Measurements from ENCODE around the gene LRRC45. TPM values are rescaled to one million over a fixed set of nuclear protein-coding genes. Genes with fewer than 3 reads are reported as not detected.

LRRC45 gene
- total and polyA plus RNA-seq, 2 of the 4 experiments (the other 2 are of a cell fraction), result 7.2 to 10.2 TPM

DNA sequence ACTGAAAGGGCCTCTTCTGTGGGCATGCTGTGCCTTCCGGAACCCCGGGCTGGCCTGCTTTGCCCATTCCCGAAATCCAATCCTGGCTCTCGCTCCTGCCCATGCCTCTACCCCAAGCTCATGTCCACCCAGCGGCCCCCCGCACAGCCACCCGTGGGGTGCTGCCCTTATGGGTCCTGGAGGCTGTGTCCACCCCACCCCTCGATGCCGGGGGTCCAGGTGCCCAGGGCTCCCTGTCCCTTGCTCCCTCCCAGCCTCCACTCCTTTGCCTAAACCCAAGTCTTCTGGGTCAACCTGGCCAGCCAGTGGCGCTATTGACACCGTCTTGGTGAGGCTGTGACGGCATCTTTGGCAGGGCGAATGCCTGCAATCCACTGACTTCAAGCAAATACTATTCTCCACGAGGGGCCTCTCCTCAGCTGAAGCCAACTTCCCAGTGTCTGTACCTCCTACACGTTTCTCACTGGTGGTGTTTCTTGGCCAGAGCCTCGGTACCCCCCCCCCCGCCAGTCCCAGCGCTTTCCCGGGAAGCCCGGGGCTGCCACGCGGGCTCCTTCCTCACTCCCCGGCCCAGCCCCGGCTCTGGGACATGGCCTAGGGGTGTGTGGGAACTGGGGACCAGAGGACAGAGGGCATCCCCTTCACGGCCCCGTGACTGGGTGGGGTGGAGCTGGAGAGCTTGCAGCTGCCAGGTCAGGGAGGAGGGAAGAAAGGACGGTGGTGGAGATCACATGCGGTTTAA, 54.7 kb downstream of the LRRC45 start:
- Histone ChIP-seq H3K4me3 (ENCODE audit: insufficient read depth, low read depth, low read length) (no peak overlapping the region), H3K23ac (ENCODE audit: low read depth, low read length) (no peak overlapping the region), H3K18ac (ENCODE audit: low read depth, low read length) (no peak overlapping the region), H3K79me1 (ENCODE audit: low read depth in 1 of 2, low read length in 2 of 2) (no peaks in the 10 kb centered on the region), H2BK120ac (ENCODE audit: low read depth, low read length) (no peak overlapping the region), H3K9me3 (ENCODE audit: control insufficient read depth, insufficient read depth, low read length) (no peaks in the 10 kb centered on the region), H2AFZ (replicated peaks; ENCODE audit: low read length, poor library complexity) (no peak overlapping the region), H2AK5ac (ENCODE audit: low read depth, low read length) (no peak overlapping the region), H3K4ac (ENCODE audit: low read depth, low read length) (no peak overlapping the region), H4K20me1 (ENCODE audit: insufficient read depth, low read length) (no peaks in the 10 kb centered on the region; the same call in 1 of the 2 replicates), H2BK15ac (ENCODE audit: low read depth, low read length) (no peak overlapping the region), H4K5ac (ENCODE audit: low read depth, low read length) (no peak overlapping the region), H2BK20ac (ENCODE audit: low read depth, low read length) (no peak overlapping the region), H3K4me1 (ENCODE audit: control insufficient read depth, insufficient read depth, low read length) (no peaks in the 10 kb centered on the region), H4K8ac (ENCODE audit: low read depth in 2 of 2, low read length in 2 of 2) (no peak overlapping the region), H3K36me3 (ENCODE audit: control insufficient read depth, insufficient read depth, low read length) (peaks cover 36% of the 10 kb centered on the region), H3K27me3 (ENCODE audit: control insufficient read depth, insufficient read depth, low read length) (no peaks in the 10 kb centered on the region), H3K14ac (replicated peaks; ENCODE audit: low read depth, low read length) (no peak overlapping the region), H4K91ac (ENCODE audit: insufficient read depth, low read depth, low read length) (no peak overlapping the region), H3K4me2 (ENCODE audit: low read depth, low read length) (no peak overlapping the region), H2AK9ac (replicated peaks; ENCODE audit: low read depth, low read length, poor library complexity) (no peak overlapping the region), H3K56ac (ENCODE audit: extremely low read depth, insufficient read depth, low read length) (no peak overlapping the region), H3K9me1 (ENCODE audit: insufficient read depth, low read length) (no peaks in the 10 kb centered on the region), H3K27ac (ENCODE audit: insufficient read depth, low read length) (no peak overlapping the region), H2BK5ac (ENCODE audit: low read depth, low read length, poor library complexity, severe bottlenecking) (no peak overlapping the region), H3K9ac (ENCODE audit: low read depth, low read length) (no peak overlapping the region)
- CTCF ChIA-PET, result no interaction called here
- DNase-seq (no peak), ATAC-seq (ENCODE audit: low read depth) (no peak)
- dilution Hi-C loops (cut with HindIII; ENCODE audit: low sequenced_read_pairs, unreplicated experiment) (no loop called here), in situ Hi-C loops (cut with MboI; ENCODE audit: low sequenced_read_pairs) (no loop called here), intact Hi-C loops (cut with micrococcal nuclease) (no loop called here)
- TF ChIP-seq FOS (IDR thresholded peaks at IDR 0.05; ENCODE audit: low read depth, low read length) (no peak), RFX5 (IDR thresholded peaks at IDR 0.05; ENCODE audit: low read depth, low read length) (no peak), CEBPB (IDR thresholded peaks at IDR 0.05; ENCODE audit: low read depth, low read length) (no peak), MXI1 (IDR thresholded peaks at IDR 0.05; ENCODE audit: borderline replicate concordance, low read depth, low read length) (no peak), MAZ (IDR thresholded peaks at IDR 0.05; ENCODE audit: borderline replicate concordance, low read depth, low read length) (no peak), CHD1 (IDR thresholded peaks at IDR 0.05; ENCODE audit: low read depth, low read length) (no peak), NFE2L2 (IDR thresholded peaks at IDR 0.05; ENCODE audit: low read depth, low read length) (no peak), MAFK (IDR thresholded peaks at IDR 0.05; ENCODE audit: low read depth, low read length) (no peak), RAD21 (IDR thresholded peaks at IDR 0.05; ENCODE audit: low read length) (no peak), POLR2A (IDR thresholded peaks at IDR 0.05; ENCODE audit: low read depth, low read length) (no peak)
- TF ChIP-seq, protein P1, sequence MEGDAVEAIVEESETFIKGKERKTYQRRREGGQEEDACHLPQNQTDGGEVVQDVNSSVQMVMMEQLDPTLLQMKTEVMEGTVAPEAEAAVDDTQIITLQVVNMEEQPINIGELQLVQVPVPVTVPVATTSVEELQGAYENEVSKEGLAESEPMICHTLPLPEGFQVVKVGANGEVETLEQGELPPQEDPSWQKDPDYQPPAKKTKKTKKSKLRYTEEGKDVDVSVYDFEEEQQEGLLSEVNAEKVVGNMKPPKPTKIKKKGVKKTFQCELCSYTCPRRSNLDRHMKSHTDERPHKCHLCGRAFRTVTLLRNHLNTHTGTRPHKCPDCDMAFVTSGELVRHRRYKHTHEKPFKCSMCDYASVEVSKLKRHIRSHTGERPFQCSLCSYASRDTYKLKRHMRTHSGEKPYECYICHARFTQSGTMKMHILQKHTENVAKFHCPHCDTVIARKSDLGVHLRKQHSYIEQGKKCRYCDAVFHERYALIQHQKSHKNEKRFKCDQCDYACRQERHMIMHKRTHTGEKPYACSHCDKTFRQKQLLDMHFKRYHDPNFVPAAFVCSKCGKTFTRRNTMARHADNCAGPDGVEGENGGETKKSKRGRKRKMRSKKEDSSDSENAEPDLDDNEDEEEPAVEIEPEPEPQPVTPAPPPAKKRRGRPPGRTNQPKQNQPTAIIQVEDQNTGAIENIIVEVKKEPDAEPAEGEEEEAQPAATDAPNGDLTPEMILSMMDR (conservative IDR thresholded peaks at IDR 0.05; ENCODE audit: low read depth, low read length), result no peak
- POLR2A ChIA-PET (ENCODE audit: unreplicated experiment), result no interaction called here
- no TSS peak for BruUV-seq (replicated peaks)
- 90% methylated on average over 12 of the region's 28 CpGs; no CpG with 5 or more reads in 1 of the 2 experiments for WGBS, 2 experiments (ENCODE audit: extremely low coverage in 2 of 2, insufficient read length in 1 of 2)

Data from IMR-90 (cell line).